HepG2 (cell line): ENCODE measurements around the gene NEIL1. TPM values are rescaled to one million over a fixed set of nuclear protein-coding genes. Genes with fewer than 3 reads are reported as not detected.

Source experiments
- AHDC1 ChIP-seq: sonication (generic); formaldehyde crosslinking; IDR thresholded peaks from 2 replicates; pipeline ENCODE4 v1.5.1; 2020; ENCODE audit warnings: mild to moderate bottlenecking, missing genetic modification reagents, borderline replicate concordance
- ATF2 ChIP-seq: sonication (generic); formaldehyde crosslinking; IDR thresholded peaks from 2 replicates; pipeline ENCODE4 v1.4.0; 2020; ENCODE audit warnings: missing genetic modification reagents
- CCAR2 ChIP-seq: fragments of 200-400 bp; formaldehyde crosslinking; optimal IDR thresholded peaks from 2 replicates; pipeline ENCODE3; 2018; ENCODE audit warnings: low read depth, mild to moderate bottlenecking, low read length, moderate library complexity
- FOXP1 ChIP-seq, 2 experiments: fragments of 450-650 bp in 1 of 2; IDR thresholded peaks; 2 replicates each; pipeline ENCODE4 v1.6.1; 2017 to 2018; ENCODE audit warnings: antibody characterized with exemption in 1 of 2
- HMGXB3 ChIP-seq: sonication (generic); formaldehyde crosslinking; IDR thresholded peaks from 2 replicates; pipeline ENCODE4 v1.4.0; 2020; ENCODE audit warnings: missing genetic modification reagents, borderline replicate concordance
- HNRNPH1 ChIP-seq: fragments of 200-400 bp; formaldehyde crosslinking; optimal IDR thresholded peaks from 2 replicates; pipeline ENCODE3; 2017; ENCODE audit warnings: mild to moderate bottlenecking, low read depth, low read length
- JUNB ChIP-seq: sonication (generic); formaldehyde crosslinking; IDR thresholded peaks from 2 replicates; pipeline ENCODE4 v1.8.0; 2022; ENCODE audit warnings: missing genetic modification reagents, mild to moderate bottlenecking, borderline replicate concordance
- NR0B2 ChIP-seq: sonication (generic); formaldehyde crosslinking; IDR thresholded peaks from 2 replicates; pipeline ENCODE4 v1.4.0; 2020; ENCODE audit warnings: mild to moderate bottlenecking, missing genetic modification reagents
- SMC3 ChIP-seq: IDR thresholded peaks from 2 replicates; pipeline ENCODE4 v1.6.1; 2011; ENCODE audit warnings: low read length, improper control_type of control experiment
- SP4 ChIP-seq: sonication (generic); formaldehyde crosslinking; IDR thresholded peaks from 2 replicates; pipeline ENCODE4 v1.8.1; 2023; ENCODE audit warnings: mild to moderate bottlenecking, missing genetic modification reagents
- ZNF263 ChIP-seq: sonication (generic); formaldehyde crosslinking; IDR thresholded peaks from 2 replicates; pipeline ENCODE4 v1.4.0; 2020; ENCODE audit warnings: missing genetic modification reagents
- ZNF652 ChIP-seq: IDR thresholded peaks from 2 replicates; pipeline ENCODE4 v1.6.1; 2016; ENCODE audit warnings: low read depth, borderline replicate concordance
- ZSCAN5A ChIP-seq: sonication (generic); formaldehyde crosslinking; IDR thresholded peaks from 2 replicates; pipeline ENCODE4 v1.8.0; 2022; ENCODE audit warnings: mild to moderate bottlenecking, missing genetic modification reagents, borderline replicate concordance
- polyA plus RNA-seq, 8 experiments: library from polyadenylated mRNA; depleted of rRNA in 3 of 8; stranded (reverse) in 7 of 8; unstranded in 1 of 8; fragments of >200 nt; fragmentation: Illumina TruSeq in 4 of 8; extraction: Trizol in 4 of 8; gene quantifications; 2 replicates each; pipeline versions ENCODE4 v1.2.1 to v1.2.3, GENCODE V29; 2011 to 2016; ENCODE audit warnings: low read depth in 4 of 8, missing spikeins in 1 of 8, mixed read lengths in 1 of 8; ENCODE audit not compliant: insufficient read depth in 1 of 8
- total RNA-seq, 5 experiments: library from RNA; depleted of rRNA; stranded (reverse); fragments of >200 nt; fragmentation: Illumina TruSeq; extraction: Trizol; gene quantifications; 2 replicates each; pipeline ENCODE4 v1.2.3, GENCODE V29; 2016; ENCODE audit warnings: low read depth in 1 of 5
- TF ChIP-seq, protein P1 (sequence below): sonication (generic); formaldehyde crosslinking; conservative IDR thresholded peaks from 2 replicates; pipeline ENCODE4 v1.4.0; 2020; ENCODE audit warnings: missing genetic modification reagents

The NEIL1 gene
- total and polyA plus RNA-seq, 2 of the 13 experiments (the other 11 are each of a cell fraction or from before 2014, with no cell fraction given) = 10.4 to 15.5 TPM

- TF ChIP-seq NR0B2 (CRISPR knock-in tag) (no peak), FOXP1 (IDR thresholded peaks at IDR 0.05) (no peak), FOXP1 (CRISPR knock-in tag; IDR thresholded peaks at IDR 0.05) (no peak), AHDC1 (CRISPR knock-in tag) (no peak; the same call in 1 of the 2 replicates), ZNF263 (CRISPR knock-in tag) (no peak), ATF2 (no peak), ZSCAN5A (no peak), HMGXB3 (no peak), SP4 (CRISPR knock-in tag) (no peak), SMC3 (no peak), JUNB (no peak), CCAR2 (no peak), ZNF652 (CRISPR knock-in tag) (no peak), HNRNPH1 (peak; percentile 15)
- TF ChIP-seq, protein P1, sequence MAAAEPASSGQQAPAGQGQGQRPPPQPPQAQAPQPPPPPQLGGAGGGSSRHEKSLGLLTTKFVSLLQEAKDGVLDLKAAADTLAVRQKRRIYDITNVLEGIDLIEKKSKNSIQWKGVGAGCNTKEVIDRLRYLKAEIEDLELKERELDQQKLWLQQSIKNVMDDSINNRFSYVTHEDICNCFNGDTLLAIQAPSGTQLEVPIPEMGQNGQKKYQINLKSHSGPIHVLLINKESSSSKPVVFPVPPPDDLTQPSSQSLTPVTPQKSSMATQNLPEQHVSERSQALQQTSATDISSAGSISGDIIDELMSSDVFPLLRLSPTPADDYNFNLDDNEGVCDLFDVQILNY (CRISPR knock-in tag) = no peak
Measured at GRCh38 chr15:75368689-75369239, 21.9 kb downstream of the NEIL1 start (continued).
